Activated CD8-positive, alpha-beta memory T cell treated with anti-CD3 and anti-CD28 coated beads for 48 hours (primary cell): ENCODE results near the gene C2CD5.
"Not testable (repeated sequence)": the region's sequence is repeated elsewhere in the genome, so short reads cannot be mapped to it uniquely, and the experiment has no call there.

Source experiments
- DNase-seq, 3 experiments: peaks; one replicate each; pipeline ENCODE4 v3.0.0-alpha.2; 2020; ENCODE audit warnings: low read depth in 2 of 3, low spot score in 2 of 3

The C2CD5 gene

GRCh38 chr12:22535478-22535877 is 8.9 kb downstream of the C2CD5 start:
- DNase-seq: no peak

GRCh38 chr12:22535038-22535437 is 9.3 kb downstream of the C2CD5 start:
- no peak for DNase-seq

GRCh38 chr12:22533155-22533554 is 11.2 kb downstream of the C2CD5 start:
- DNase-seq: no peak

GRCh38 chr12:22532317-22532716 is 12.0 kb downstream of the C2CD5 start:
- no peak for DNase-seq

- no peak for DNase-seq
Measured at GRCh38 chr12:22531205-22531604, 13.1 kb downstream of the C2CD5 start.

GRCh38 chr12:22529281-22530060 is 14.9 kb downstream of the C2CD5 start:
- no peak for DNase-seq

- DNase-seq: no peak
Measured at GRCh38 chr12:22527999-22528398, 16.3 kb downstream of the C2CD5 start.

- no peak for DNase-seq
Measured at GRCh38 chr12:22526836-22527235, 17.5 kb downstream of the C2CD5 start.

GRCh38 chr12:22525426-22525825 is 18.9 kb downstream of the C2CD5 start:
- DNase-seq: no peak

- DNase-seq: no peak
Measured at GRCh38 chr12:22518998-22519397, 25.3 kb downstream of the C2CD5 start.

GRCh38 chr12:22518060-22518719 is 26.2 kb downstream of the C2CD5 start:
- no peak for DNase-seq

GRCh38 chr12:22514875-22515274 is 29.5 kb downstream of the C2CD5 start:
- DNase-seq: no peak

GRCh38 chr12:22505826-22506225 is 38.5 kb downstream of the C2CD5 start:
- DNase-seq: no peak

- no peak for DNase-seq
Measured at GRCh38 chr12:22500100-22500499, 44.2 kb downstream of the C2CD5 start.

GRCh38 chr12:22499445-22499844 is 44.9 kb downstream of the C2CD5 start:
- DNase-seq: no peak

- DNase-seq: no peak
Measured at GRCh38 chr12:22494319-22494718, 50.0 kb downstream of the C2CD5 start.

- no peak for DNase-seq
Measured at GRCh38 chr12:22491034-22491433, 53.3 kb downstream of the C2CD5 start.

- no peak for DNase-seq
Measured at GRCh38 chr12:22488478-22488877, 55.9 kb downstream of the C2CD5 start.

GRCh38 chr12:22487683-22488082 is 56.7 kb downstream of the C2CD5 start:
- not testable (repeated sequence) for DNase-seq

GRCh38 chr12:22481547-22482104 is 62.7 kb downstream of the C2CD5 start:
- no peak for DNase-seq

- not testable (repeated sequence) for DNase-seq
Measured at GRCh38 chr12:22480814-22481213, 63.5 kb downstream of the C2CD5 start.

GRCh38 chr12:22480016-22480415 is 64.3 kb downstream of the C2CD5 start:
- DNase-seq: no peak
